K562 (cell line): Measurements from ENCODE around the gene PPP4R4. TPM values are rescaled to one million over a fixed set of nuclear protein-coding genes. Genes with fewer than 3 reads are reported as not detected.

ENCODE experiments used
- ATAC-seq: fragments of 200-7000 bp; cut with Tn5 transposase; 3 replicates; pipeline ENCODE4 v1.9.1; 2020; ENCODE audit warnings: moderate library complexity
- BruUV-seq: library from RNA; stranded (reverse); fragments of 400-500 nt; replicated peaks from 2 replicates; lab custom pipeline; 2021; lab: Mats Ljungman, UMichigan
- CTCF ChIA-PET: fragments of 300-600 bp; formaldehyde crosslinking; extraction: SDS; loops from one replicate; lab custom pipeline; 2021; ENCODE audit warnings: low intra/inter-chr PET ratio; lab: Yijun Ruan, JAX
- POLR2A ChIA-PET: fragments of 300-600, 350-650 bp; sonication (Branson Sonifier 250); formaldehyde crosslinking; extraction: SDS; loops from one replicate; lab custom pipeline; 2021; ENCODE audit warnings: antibody characterized with exemption, inconsistent platforms; lab: Yijun Ruan, JAX
- DNase-seq, 4 experiments: peaks; one replicate each; pipeline versions ENCODE4 v3.0.0 to v3.0.0-alpha.2; 2011 to 2018; ENCODE audit warnings: low spot score in 3 of 4, mixed read lengths in 3 of 4; ENCODE audit errors: extremely low read depth in 1 of 4
- FAIRE-seq: peaks from 2 replicates; lab custom pipeline; 2011; peaks lifted over from hg19 to GRCh38; lab: Jason Lieb, UNC
- H2AFZ ChIP-seq: 2 replicates; pipeline ENCODE4 v1.6.0; 2011; ENCODE audit warnings: low read depth, low read length, control low read depth, inconsistent platforms
- H3K27ac ChIP-seq: fragments of 200-600 bp; 3 replicates; pipeline ENCODE4 v1.8.0; 2011; ENCODE audit warnings: low read depth, mild to moderate bottlenecking, control low read depth, inconsistent platforms, low read length, moderate library complexity, mixed read lengths; ENCODE audit errors: extremely low read depth
- H3K27me3 ChIP-seq, 2 experiments: fragments of 300-600 bp in 1 of 2; 2 replicates in 1 of 2; 3 replicates in 1 of 2; pipeline versions ENCODE4 v1.6.0 to v1.8.0; 2011; ENCODE audit warnings: inconsistent platforms in 2 of 2, low read length in 2 of 2, mild to moderate bottlenecking in 1 of 2, mixed read lengths in 1 of 2, moderate library complexity in 1 of 2; ENCODE audit not compliant: control insufficient read depth in 2 of 2, insufficient read depth in 2 of 2
- H3K36me3 ChIP-seq: fragments of 300-600 bp; 3 replicates; pipeline ENCODE4 v1.8.0; 2011; ENCODE audit warnings: mild to moderate bottlenecking, low read length, inconsistent platforms; ENCODE audit not compliant: control insufficient read depth, insufficient read depth
- H3K4me1 ChIP-seq, 2 experiments: fragments of 200-600 bp in 1 of 2; replicated peaks in 1 of 2; 2 replicates in 1 of 2; 3 replicates in 1 of 2; pipeline versions ENCODE4 v1.5.1 to v1.8.0; 2011; ENCODE audit warnings: inconsistent platforms in 2 of 2, low read length in 2 of 2, mild to moderate bottlenecking in 1 of 2, mixed read lengths in 1 of 2, moderate library complexity in 1 of 2; ENCODE audit not compliant: control insufficient read depth in 2 of 2, insufficient read depth in 2 of 2
- H3K4me2 ChIP-seq: 2 replicates; pipeline ENCODE4 v1.6.1; 2011; ENCODE audit warnings: low read length, control low read depth, inconsistent platforms, mixed read lengths; ENCODE audit not compliant: insufficient read depth
- H3K4me3 ChIP-seq: fragments of 200-600 bp; sonication (generic), shearing (Covaris generic); 2 replicates; pipeline ENCODE4 v1.5.1; 2016; ENCODE audit warnings: control low read depth, inconsistent platforms
- H3K79me2 ChIP-seq: fragments of 200-600 bp; 3 replicates; pipeline ENCODE4 v1.8.0; 2011; ENCODE audit warnings: low read length, inconsistent platforms; ENCODE audit not compliant: control insufficient read depth, insufficient read depth
- H3K9ac ChIP-seq, 2 experiments: 2 replicates each; pipeline versions ENCODE4 v1.6.0 to v1.6.1; 2011; ENCODE audit warnings: low read depth in 2 of 2, low read length in 2 of 2, control low read depth in 1 of 2, inconsistent platforms in 1 of 2, mild to moderate bottlenecking in 1 of 2, mixed read lengths in 1 of 2; ENCODE audit not compliant: insufficient read depth in 1 of 2
- H3K9me1 ChIP-seq: one replicate; pipeline ENCODE4 v1.6.0; 2011; ENCODE audit warnings: inconsistent platforms, mild to moderate bottlenecking, low read length, moderate library complexity; ENCODE audit not compliant: control insufficient read depth, insufficient read depth
- H3K9me3 ChIP-seq: replicated peaks from 2 replicates; pipeline ENCODE4 v1.5.1; 2011; ENCODE audit warnings: low read depth, low read length, inconsistent platforms; ENCODE audit not compliant: control insufficient read depth, insufficient read depth
- H4K20me1 ChIP-seq: replicated peaks from 2 replicates; pipeline ENCODE4 v1.6.1; 2011; ENCODE audit warnings: low read length, inconsistent platforms, mixed read lengths; ENCODE audit not compliant: control insufficient read depth, insufficient read depth
- ATF7 ChIP-seq: fragments of 450-650 bp; IDR thresholded peaks from 2 replicates; pipeline ENCODE4 v1.7.1; 2014; ENCODE audit warnings: mild to moderate bottlenecking, moderate library complexity
- BDP1 ChIP-seq: IDR thresholded peaks from 3 replicates; pipeline ENCODE4 v1.6.1; 2011; ENCODE audit not compliant: insufficient read length, insufficient read depth
- CREBBP ChIP-seq: IDR thresholded peaks from one replicate; pipeline ENCODE4 v1.6.1; 2012; ENCODE audit warnings: low read depth, mild to moderate bottlenecking, control low read depth, inconsistent platforms, low read length
- CREM ChIP-seq: IDR thresholded peaks from 2 replicates; pipeline ENCODE4 v1.6.1; 2014; ENCODE audit warnings: antibody characterized with exemption, low read depth
- ETV1 ChIP-seq: fragments of 450-650 bp; conservative IDR thresholded peaks from 2 replicates; pipeline ENCODE4 v1.6.1; 2016; ENCODE audit warnings: missing genetic modification characterization, control low read depth, low read depth, missing compliant biosample characterization
- HMG20B ChIP-seq: fragments of 250-450 bp; sonication (Bioruptor Pico); IDR thresholded peaks from 2 replicates; pipeline ENCODE4 v1.5.0; 2021; ENCODE audit warnings: mild to moderate bottlenecking
- JUND ChIP-seq, 2 experiments: IDR thresholded peaks; 2 replicates in 1 of 2; 3 replicates in 1 of 2; pipeline ENCODE4 v1.6.1; 2011; ENCODE audit warnings: borderline replicate concordance in 2 of 2, low read depth in 2 of 2, low read length in 2 of 2, improper control_type of control experiment in 1 of 2, missing biosample characterization in 1 of 2, missing genetic modification characterization in 1 of 2, missing genetic modification reagents in 1 of 2
- KLF16 ChIP-seq: IDR thresholded peaks from 2 replicates; pipeline ENCODE4 v1.6.1; 2016; ENCODE audit warnings: antibody characterized with exemption
- NCOR1 ChIP-seq: fragments of 450-650 bp; IDR thresholded peaks from 2 replicates; pipeline ENCODE4 v1.6.1; 2016; ENCODE audit warnings: mild to moderate bottlenecking, moderate library complexity
- PCBP2 ChIP-seq: fragments of 200-400 bp; formaldehyde crosslinking; IDR thresholded peaks from 2 replicates; pipeline ENCODE4 v1.6.1; 2018; ENCODE audit warnings: low read length, low read depth, mild to moderate bottlenecking, moderate library complexity; ENCODE audit not compliant: poor library complexity, severe bottlenecking
- RBM34 ChIP-seq: fragments of 200-400 bp; formaldehyde crosslinking; IDR thresholded peaks from 2 replicates; pipeline ENCODE4 v1.6.1; 2018; ENCODE audit warnings: low read length, borderline replicate concordance; ENCODE audit not compliant: insufficient read depth
- THAP7 ChIP-seq: fragments of 250-450 bp; sonication (Bioruptor Pico); IDR thresholded peaks from 2 replicates; pipeline ENCODE4 v1.5.0; 2021
- ZNF184 ChIP-seq: sonication (generic); formaldehyde crosslinking; IDR thresholded peaks from 2 replicates; pipeline ENCODE4 v1.5.0; 2020; ENCODE audit warnings: missing genetic modification reagents
- ZNF280A ChIP-seq: fragments of 450-650 bp; IDR thresholded peaks from 2 replicates; pipeline ENCODE4 v1.6.1; 2018; ENCODE audit warnings: mild to moderate bottlenecking, low read depth; ENCODE audit not compliant: partially characterized antibody
- WGBS: fragments of 100-300 bp; shearing (Covaris generic); methylation state at CpG from one replicate; pipeline ENCODE4 v1.1.6; 2016; ENCODE audit warnings: low coverage, mixed read lengths; ENCODE audit not compliant: insufficient coverage; ENCODE audit errors: missing lambda C conversion rate; 5-methylcytosine and 5-hydroxymethylcytosine counted together
- in situ Hi-C: fragments of 300-500 bp; cut with MboI; formaldehyde crosslinking; loops from 4 replicates; pipeline ENCODE4 v1.15.0; 2018; ENCODE audit warnings: inconsistent platforms, mixed read lengths
- intact Hi-C: fragments of 100-400 bp; cut with micrococcal nuclease; formaldehyde crosslinking; loops from 2 replicates; pipeline ENCODE4 v1.14.2; 2022
- polyA plus RNA-seq, 8 experiments: library from polyadenylated mRNA; depleted of rRNA in 4 of 8; stranded (reverse) in 5 of 8; unstranded in 3 of 8; fragments of >200 nt; fragmentation: Nextera tagmentation in 2 of 8; fragmentation: Illumina TruSeq in 1 of 8; extraction: Ambion mirVana in 2 of 8; extraction: Trizol in 1 of 8; gene quantifications; 2 replicates each; pipeline versions ENCODE4 v1.2.1 to v1.2.3, GENCODE V29; 2011 to 2014; ENCODE audit warnings: inconsistent platforms in 1 of 8, missing spikeins in 1 of 8
- total RNA-seq, 7 experiments: library from RNA; depleted of rRNA in 6 of 7; stranded (reverse); fragments of >200 nt in 6 of 7; fragmentation: Illumina TruSeq in 2 of 7; extraction: Trizol in 2 of 7; gene quantifications; 2 replicates each; pipeline versions ENCODE4 v1.2.1 to v1.2.3, GENCODE V29; 2011 to 2021; ENCODE audit warnings: low replicate concordance in 1 of 7
- TF ChIP-seq, protein P1 (sequence below), 3 experiments: IDR thresholded peaks in 2 of 3; conservative IDR thresholded peaks in 1 of 3; 2 replicates each; pipeline ENCODE4 v1.5.1; 2011 to 2012; ENCODE audit warnings: low read length in 3 of 3, mild to moderate bottlenecking in 3 of 3, control low read depth in 2 of 3, improper control_type of control experiment in 1 of 3, inconsistent platforms in 1 of 3, low read depth in 1 of 3, mixed read lengths in 1 of 3, moderate library complexity in 1 of 3; ENCODE audit not compliant: insufficient read depth in 2 of 3

Gene PPP4R4
- total and polyA plus RNA-seq, 9 of the 15 experiments (the other 6 are each of a cell fraction or from before 2014, with no cell fraction given), result 0.11 to 0.26 TPM; not detected in 7

DNA sequence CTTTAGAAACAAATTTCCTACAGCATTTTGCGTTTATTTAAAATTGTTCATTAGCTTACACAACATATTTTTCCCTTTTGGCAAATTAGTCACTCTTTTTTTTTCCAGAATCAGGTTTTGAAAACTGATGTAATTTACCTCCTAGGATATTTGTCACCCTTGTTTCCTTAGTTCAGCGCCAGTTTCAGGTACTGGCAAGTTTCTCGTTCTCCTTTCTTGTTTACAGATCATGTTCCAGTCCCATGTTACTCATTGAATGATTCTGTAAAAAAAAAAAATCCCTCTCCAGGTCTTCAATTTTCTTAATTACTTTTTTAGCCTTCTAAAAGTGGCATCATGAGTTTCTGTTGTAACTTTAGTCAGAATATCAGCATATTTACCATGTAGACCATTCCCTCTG is 2.7 kb downstream of the PPP4R4 start (continued):
- TF ChIP-seq ATF7 (no peak), ZNF280A (no peak), BDP1 (no peak), NCOR1 (no peak)

- peaks cover 0 to 2% of the 10 kb centered on the region in 2 experiments; a peak in 2 of 5 replicates for H3K27me3 ChIP-seq
- 0% methylated on average over 1 of the region's 1 CpG for WGBS
- in situ Hi-C loops (loop anchor here (25.0 kb wide), 1 partner anchor 516 kb away; no protein-coding TSS in a partner anchor), intact Hi-C loops (no loop called here)
- no peak overlapping the region for H2AFZ ChIP-seq
- POLR2A ChIA-PET, result no interaction called here
- FAIRE-seq, result no peak
- H3K9me3 ChIP-seq, result no peaks in the 10 kb centered on the region
- H3K4me1 ChIP-seq, result peaks cover 0 to 16% of the 10 kb centered on the region in 2 experiments; a peak in 2 of 5 replicates
- H3K36me3 ChIP-seq, result no peaks in the 10 kb centered on the region
- ATAC-seq, result no peak
- BruUV-seq, result no TSS peak
- no peaks in the 10 kb centered on the region for H4K20me1 ChIP-seq
- no peak overlapping the region for H3K27ac ChIP-seq
- H3K4me2 ChIP-seq, result no peak overlapping the region
- no peak overlapping the region for H3K4me3 ChIP-seq
- H3K9ac ChIP-seq, result no peak overlapping the region
- CTCF ChIA-PET, result no interaction called here
- no peaks in the 10 kb centered on the region for H3K9me1 ChIP-seq
- H3K79me2 ChIP-seq, result no peaks in the 10 kb centered on the region
- TF ChIP-seq KLF16 (no peak), THAP7 (CRISPR knock-in tag) (no peak), JUND (IDR thresholded peaks at IDR 0.05; ENCODE audit: borderline replicate concordance, low read depth, low read length) (no peak), JUND (tag; IDR thresholded peaks at IDR 0.05; ENCODE audit: borderline replicate concordance, low read depth, low read length) (no peak), CREM (no peak), ZNF184 (no peak), RBM34 (no peak), PCBP2 (no peak), ETV1 (no peak), CREBBP (no peak), HMG20B (no peak)
- TF ChIP-seq, protein P1, sequence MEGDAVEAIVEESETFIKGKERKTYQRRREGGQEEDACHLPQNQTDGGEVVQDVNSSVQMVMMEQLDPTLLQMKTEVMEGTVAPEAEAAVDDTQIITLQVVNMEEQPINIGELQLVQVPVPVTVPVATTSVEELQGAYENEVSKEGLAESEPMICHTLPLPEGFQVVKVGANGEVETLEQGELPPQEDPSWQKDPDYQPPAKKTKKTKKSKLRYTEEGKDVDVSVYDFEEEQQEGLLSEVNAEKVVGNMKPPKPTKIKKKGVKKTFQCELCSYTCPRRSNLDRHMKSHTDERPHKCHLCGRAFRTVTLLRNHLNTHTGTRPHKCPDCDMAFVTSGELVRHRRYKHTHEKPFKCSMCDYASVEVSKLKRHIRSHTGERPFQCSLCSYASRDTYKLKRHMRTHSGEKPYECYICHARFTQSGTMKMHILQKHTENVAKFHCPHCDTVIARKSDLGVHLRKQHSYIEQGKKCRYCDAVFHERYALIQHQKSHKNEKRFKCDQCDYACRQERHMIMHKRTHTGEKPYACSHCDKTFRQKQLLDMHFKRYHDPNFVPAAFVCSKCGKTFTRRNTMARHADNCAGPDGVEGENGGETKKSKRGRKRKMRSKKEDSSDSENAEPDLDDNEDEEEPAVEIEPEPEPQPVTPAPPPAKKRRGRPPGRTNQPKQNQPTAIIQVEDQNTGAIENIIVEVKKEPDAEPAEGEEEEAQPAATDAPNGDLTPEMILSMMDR (IDR thresholded peaks at IDR 0.05 in 2 of 3, conservative IDR thresholded peaks at IDR 0.05 in 1 of 3; ENCODE audit: insufficient read depth in 2 of 3, low read depth in 1 of 3, low read length in 3 of 3), result no peak
- no peak for DNase-seq
Observed at GRCh38 chr14:94177806-94178205, 3.7 kb downstream of the PPP4R4 start.
